Measurements from ENCODE around the gene APOA5.
"Not testable (repeated sequence)": the region's sequence is repeated elsewhere in the genome, so short reads cannot be mapped to it uniquely, and the experiment has no call there.

APOA5 gene

DNA sequence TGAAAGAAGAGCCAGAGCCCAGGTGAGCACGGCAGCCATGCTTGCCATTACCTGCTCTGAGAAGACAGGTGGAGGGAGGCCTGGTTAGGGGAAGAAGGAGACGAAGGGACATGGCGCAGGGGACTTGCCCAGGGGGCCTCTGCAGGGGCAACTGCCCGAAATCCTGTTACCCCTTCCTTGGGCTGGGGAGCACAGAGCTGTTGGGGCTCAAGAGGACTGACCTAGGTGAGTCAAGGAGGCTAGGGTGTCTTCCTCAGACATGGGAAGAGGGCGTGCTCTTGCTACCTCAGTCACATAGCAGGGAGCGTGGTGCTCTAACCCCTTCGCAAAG lies at the start of gene APOA5:
Gene APOA5, minus strand, starts transcription at position 67 of the 331 bp plus-strand sequence. Its CDS starts 19 bp downstream, at position 48.
- DNase-seq (ENCODE audit: low read depth) = no peak

GRCh38 chr11:116840746-116841296 lies 49.1 kb upstream of the APOA5 start:
- DNase-seq (ENCODE audit: low read depth) = no peak

- no peak for DNase-seq (ENCODE audit: low read depth)
These were observed 48.6 kb upstream of the APOA5 start for GRCh38 chr11:116840224-116840745.

GRCh38 chr11:116838321-116839084 lies 46.8 kb upstream of the APOA5 start:
- no peak for DNase-seq (ENCODE audit: low read depth)

DNA sequence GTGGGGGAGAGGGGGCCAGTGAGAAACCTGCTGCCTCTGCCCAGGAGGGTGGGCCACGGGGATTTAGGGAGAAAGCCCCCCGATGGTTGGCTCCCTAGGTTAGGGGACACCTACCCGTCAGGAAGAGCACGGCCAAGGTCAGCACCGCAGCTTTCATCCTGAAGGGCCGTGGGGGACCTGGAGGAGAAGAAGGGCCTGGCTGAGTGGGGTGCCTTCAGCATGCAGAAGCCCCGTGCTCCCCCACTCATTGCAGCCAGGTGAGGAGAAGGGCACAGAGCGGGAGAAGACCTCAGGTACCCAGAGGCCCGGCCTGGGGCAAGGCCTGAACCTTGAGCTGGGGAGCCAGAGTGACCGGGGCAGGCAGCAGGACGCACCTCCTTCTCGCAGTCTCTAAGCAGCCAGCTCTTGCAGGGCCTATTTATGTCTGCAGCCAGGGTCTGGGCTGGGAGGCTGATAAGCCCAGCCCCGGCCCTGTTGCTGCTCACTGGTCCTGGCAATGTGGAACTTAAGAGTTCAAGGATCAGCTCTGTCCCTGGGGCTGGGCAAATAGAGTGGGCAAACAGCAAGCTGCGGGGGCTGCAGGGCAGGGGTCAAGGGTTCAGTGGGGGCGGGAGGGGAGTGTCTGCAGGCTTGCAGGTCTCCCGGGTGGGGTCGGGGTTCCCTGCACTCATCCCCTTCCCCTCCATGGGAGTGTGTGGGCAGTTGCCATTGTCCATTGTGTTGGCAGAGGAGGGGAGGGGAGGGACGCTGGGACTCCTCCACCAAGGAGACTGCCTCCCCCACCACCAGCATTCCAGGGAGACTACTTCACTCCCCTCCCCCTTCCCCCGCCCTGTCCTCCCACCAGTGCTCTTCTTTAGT lies 45.8 kb upstream of the APOA5 start, which contains the start of gene APOA1:
Gene APOA1, minus strand, starts transcription at position 392 of the 861 bp plus-strand sequence. Its CDS starts 235 bp downstream, at position 157.
- DNase-seq (ENCODE audit: low read depth) = no peak

DNA sequence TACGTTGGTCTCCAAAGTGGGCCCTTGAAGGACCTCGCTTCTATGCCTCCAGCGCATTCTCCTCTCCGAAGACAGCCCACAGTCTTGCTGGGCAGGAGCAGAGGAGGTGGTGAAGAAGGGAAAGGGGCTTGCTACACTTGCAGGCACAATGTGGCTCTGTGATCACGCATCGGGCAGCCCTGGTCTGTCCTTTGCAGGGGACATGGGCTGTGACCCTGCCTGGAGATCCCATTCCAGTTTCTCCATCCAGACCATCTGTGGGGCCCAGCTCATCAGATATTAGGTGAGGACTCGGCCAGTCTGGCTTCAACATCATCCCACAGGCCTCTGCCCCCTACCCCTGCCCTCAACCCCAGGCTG lies 44.9 kb upstream of the APOA5 start:
- no peak for DNase-seq (ENCODE audit: low read depth)

GRCh38 chr11:116835791-116836631 lies 44.3 kb upstream of the APOA5 start:
- peak; percentile 62 for DNase-seq (ENCODE audit: low read depth)

DNA sequence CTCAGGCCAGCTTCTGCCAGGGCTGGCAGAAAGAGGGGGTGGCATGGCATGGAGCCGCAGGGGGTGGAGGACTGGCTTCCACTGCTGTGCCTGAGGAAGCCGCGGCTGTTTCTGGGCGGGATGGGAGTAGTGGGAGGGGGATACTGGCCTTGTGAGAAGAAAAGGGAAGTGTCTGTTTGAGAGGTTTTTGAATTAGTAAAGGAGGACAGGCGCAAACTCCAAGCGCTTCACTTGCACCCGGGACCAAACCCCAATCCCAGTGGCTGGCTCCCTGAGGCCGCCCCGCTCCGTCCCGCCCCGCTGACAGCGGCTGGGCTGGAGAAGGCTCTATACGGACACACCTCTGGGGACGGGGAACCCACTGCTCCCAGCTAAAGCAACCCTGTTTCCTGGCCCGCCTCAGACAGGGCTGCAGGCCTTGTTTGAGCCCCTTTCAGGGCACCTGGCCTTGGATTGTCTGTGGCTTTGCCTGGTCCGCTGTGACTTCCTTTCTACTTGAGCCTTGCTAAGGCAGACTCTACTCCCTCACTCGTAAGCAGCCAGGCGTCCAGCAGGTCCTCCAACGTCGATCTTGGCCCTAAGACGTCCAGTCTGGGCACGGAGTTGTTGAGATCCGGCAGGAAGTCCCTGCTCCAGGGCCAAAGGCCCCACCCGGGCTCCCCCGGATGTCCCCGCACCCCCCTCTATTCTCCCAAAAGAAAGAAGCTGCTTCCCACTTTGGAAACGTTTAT lies 43.5 kb upstream of the APOA5 start:
- no peak for DNase-seq (ENCODE audit: low read depth)

DNA sequence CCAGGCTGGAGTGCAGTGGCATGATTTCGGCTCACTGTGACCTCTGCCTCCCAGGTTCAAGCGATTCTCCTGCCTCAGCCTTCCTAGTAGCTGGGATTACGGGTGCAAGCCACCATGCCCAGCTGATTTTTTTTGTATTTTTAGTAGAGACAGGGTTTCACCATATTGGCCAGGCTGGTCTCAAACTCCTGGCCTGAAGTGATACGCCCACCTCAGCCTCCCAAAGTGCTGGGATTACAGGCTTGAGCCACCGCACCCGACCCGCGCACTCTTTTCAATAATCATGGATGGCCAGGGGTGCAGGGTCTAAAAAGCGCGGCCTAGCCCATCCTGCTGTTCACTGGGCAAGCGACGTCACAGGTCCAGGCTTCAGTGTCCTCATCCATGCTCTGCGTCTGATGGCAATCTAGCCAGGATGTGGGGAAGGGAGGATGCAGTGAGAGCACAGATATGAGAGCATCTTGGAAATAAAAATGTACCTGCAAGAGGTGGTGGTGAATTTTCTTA lies 42.9 kb upstream of the APOA5 start:
- DNase-seq (ENCODE audit: low read depth) = not testable (repeated sequence)

DNA sequence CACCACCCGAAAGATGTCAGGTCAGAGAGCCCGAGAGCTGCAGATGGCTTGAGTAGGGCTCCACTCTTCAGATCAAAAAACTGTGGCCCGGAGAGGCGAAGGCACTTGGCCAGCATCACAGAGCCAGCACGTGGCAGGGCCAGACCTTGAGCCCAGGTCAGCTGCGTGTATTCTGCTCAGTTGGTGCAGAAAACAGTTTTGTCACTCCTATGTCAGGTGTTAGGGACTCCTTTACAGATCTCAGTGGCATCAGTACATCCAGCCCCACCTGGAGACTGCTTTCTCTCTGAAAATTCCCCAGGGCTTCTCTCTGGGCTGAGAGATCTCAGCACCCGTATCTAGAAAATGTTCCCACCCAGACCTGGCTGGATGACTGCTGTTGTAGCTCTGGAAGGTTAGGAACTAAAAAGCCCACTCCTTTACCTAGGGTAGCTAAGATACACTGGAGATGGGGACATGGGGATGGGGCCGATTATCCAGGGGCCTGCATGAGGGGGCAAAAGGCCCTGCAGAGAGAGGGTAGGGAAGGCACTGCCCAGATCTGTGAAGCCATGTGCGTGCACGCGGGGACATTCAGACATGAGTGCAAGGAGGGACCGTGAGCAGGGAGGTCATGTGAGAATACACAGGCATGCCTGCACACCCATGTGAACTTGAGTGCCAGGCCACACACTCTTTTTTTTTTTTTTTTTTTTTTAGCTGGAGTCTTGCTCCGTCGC lies 42.3 kb upstream of the APOA5 start:
- DNase-seq (ENCODE audit: low read depth) = no peak

GRCh38 chr11:116833491-116833815 lies 41.8 kb upstream of the APOA5 start:
- no peak for DNase-seq (ENCODE audit: low read depth)

- DNase-seq (ENCODE audit: low read depth) = no peak
These were observed 40.9 kb upstream of the APOA5 start for GRCh38 chr11:116832350-116833290.

- no peak for DNase-seq (ENCODE audit: low read depth)
These were observed 40.2 kb upstream of the APOA5 start for GRCh38 chr11:116831790-116832349.

- DNase-seq (ENCODE audit: low read depth) = no peak
These were observed 38.7 kb upstream of the APOA5 start for GRCh38 chr11:116830184-116830912.

DNA sequence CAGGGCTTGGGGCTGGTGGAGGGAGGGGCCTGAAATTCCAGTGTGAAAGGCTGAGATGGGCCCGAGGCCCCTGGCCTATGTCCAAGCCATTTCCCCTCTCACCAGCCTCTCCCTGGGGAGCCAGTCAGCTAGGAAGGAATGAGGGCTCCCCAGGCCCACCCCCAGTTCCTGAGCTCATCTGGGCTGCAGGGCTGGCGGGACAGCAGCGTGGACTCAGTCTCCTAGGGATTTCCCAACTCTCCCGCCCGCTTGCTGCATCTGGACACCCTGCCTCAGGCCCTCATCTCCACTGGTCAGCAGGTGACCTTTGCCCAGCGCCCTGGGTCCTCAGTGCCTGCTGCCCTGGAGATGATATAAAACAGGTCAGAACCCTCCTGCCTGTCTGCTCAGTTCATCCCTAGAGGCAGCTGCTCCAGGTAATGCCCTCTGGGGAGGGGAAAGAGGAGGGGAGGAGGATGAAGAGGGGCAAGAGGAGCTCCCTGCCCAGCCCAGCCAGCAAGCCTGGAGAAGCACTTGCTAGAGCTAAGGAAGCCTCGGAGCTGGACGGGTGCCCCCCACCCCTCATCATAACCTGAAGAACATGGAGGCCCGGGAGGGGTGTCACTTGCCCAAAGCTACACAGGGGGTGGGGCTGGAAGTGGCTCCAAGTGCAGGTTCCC lies 38.0 kb upstream of the APOA5 start, which contains the start of gene APOC3:
Gene APOC3, plus strand, starts transcription at position 383 of the 659 bp plus-strand sequence. CDS start 676 bp downstream, outside the sequence.
- no peak for DNase-seq (ENCODE audit: low read depth)

- DNase-seq (ENCODE audit: low read depth) = no peak
These were observed 37.2 kb upstream of the APOA5 start for GRCh38 chr11:116828632-116829524.

Data from activated T-helper 9 cell treated with anti-CD3 and anti-CD28 coated beads, Interleukin-2, amount 50 U/mL, for 16 hours (primary cell).